ENCODE measurements around the gene MCF2L. TPM values are rescaled to one million over a fixed set of nuclear protein-coding genes. Genes with fewer than 3 reads are reported as not detected.

The MCF2L gene
- total and polyA plus RNA-seq, 9 of the 15 experiments (the other 6 are each of a cell fraction or from before 2014, with no cell fraction given): 0.05 to 0.25 (median 0.18) TPM; not detected in 5

DNA sequence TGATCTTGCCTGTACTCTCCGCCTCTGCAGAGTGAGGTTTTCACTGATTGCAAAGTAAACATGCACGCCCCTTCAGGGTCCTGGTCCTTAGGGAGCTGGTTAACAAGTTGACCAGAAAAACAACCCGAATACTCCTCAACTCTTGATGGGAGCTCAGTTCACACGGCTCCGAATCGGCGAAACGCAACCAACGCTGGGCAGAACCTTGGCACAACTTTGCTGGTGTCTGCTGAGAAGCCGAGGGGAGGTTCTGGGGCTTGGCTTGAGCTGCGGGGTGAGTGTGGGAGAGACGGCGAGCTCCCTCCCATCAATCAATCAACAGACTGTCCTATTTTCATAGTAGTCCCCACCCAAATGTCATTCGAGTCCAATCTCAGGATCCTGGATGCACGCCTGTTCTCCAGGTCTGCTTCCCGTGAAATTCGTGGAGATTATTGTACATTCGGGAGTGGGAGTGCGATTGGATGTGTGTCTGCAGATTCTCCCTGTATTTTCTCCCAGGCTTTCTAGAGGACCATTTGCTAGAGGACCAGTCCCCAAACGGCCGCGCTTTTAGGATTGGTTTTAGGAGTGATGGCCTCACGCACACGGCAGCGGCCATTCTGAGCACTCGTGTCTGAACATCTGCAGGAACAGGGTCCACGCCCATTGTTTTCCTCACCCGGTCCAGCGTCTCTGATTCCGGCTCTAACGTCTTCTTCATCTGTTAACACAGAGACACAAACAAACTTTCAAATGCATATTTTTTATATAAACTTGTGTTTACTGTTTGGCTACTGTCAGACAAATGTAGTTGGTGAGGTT is 85.0 kb downstream of the MCF2L start:
- ChIA-PET POLR2A (interaction anchor here (0.6 to 1.0 kb wide), 2 partner anchors 9 to 11 kb away, joined by 3 read pairs; no protein-coding TSS in a partner anchor), CTCF (ENCODE audit: low intra/inter-chr PET ratio) (no interaction called here)
- no TSS peak for BruUV-seq (replicated peaks)
- TF ChIP-seq ZNF384 (IDR thresholded peaks at IDR 0.05; ENCODE audit: low read depth, low read length) (no peak), CCAR2 (IDR thresholded peaks at IDR 0.05; ENCODE audit: low read depth, low read length) (no peak), KAT2B (IDR thresholded peaks at IDR 0.05; ENCODE audit: low read depth, low read length) (no peak), NRF1 (conservative IDR thresholded peaks at IDR 0.05 in 1 of 2, IDR thresholded peaks at IDR 0.05 in 1 of 2) (no peak), SAFB2 (IDR thresholded peaks at IDR 0.05; ENCODE audit: borderline replicate concordance, low read depth, low read length, severe bottlenecking) (no peak), FOXA3 (CRISPR knock-in tag; conservative IDR thresholded peaks at IDR 0.05 in 1 of 2, IDR thresholded peaks at IDR 0.05 in 1 of 2) (no peak), NR2C2 (CRISPR knock-in tag; IDR thresholded peaks at IDR 0.05) (no peak), NR2C2 (tag; IDR thresholded peaks at IDR 0.05) (no peak)
- Histone ChIP-seq H3K4me2 (ENCODE audit: insufficient read depth, low read length) (no peak overlapping the region), H3K4me1 (replicated peaks in 1 of 2; ENCODE audit: control insufficient read depth in 2 of 2, insufficient read depth in 2 of 2, low read length in 2 of 2) (peaks cover 0 to 4% of the 10 kb centered on the region in 2 experiments; a peak in 1 of 5 replicates), H3K9me3 (replicated peaks; ENCODE audit: control insufficient read depth, insufficient read depth, low read depth, low read length) (no peaks in the 10 kb centered on the region), H3K36me3 (ENCODE audit: control insufficient read depth, insufficient read depth, low read length) (no peaks in the 10 kb centered on the region), H2AFZ (ENCODE audit: low read depth, low read length) (no peak overlapping the region), H4K20me1 (replicated peaks; ENCODE audit: control insufficient read depth, insufficient read depth, low read length) (no peaks in the 10 kb centered on the region), H3K27me3 (ENCODE audit: control insufficient read depth in 2 of 2, insufficient read depth in 2 of 2, low read length in 2 of 2) (peaks cover 15 to 59% of the 10 kb centered on the region in 2 experiments), H3K9me1 (ENCODE audit: control insufficient read depth, insufficient read depth, low read length) (no peaks in the 10 kb centered on the region), H3K4me3 (no peak overlapping the region), H3K27ac (ENCODE audit: extremely low read depth, low read depth, low read length) (no peak overlapping the region), H3K79me2 (ENCODE audit: control insufficient read depth, insufficient read depth, low read length) (no peaks in the 10 kb centered on the region), H3K9ac (ENCODE audit: insufficient read depth in 1 of 2, low read depth in 2 of 2, low read length in 2 of 2) (no peak overlapping the region)
- intact Hi-C loops (cut with micrococcal nuclease): no loop called here
- in situ Hi-C loops (cut with MboI): no loop called here
- whole genome bisulfite sequencing (ENCODE audit: insufficient coverage, low coverage, missing lambda C conversion rate): 1% methylated on average over 29 of the region's 31 CpGs
- DNase-seq (ENCODE audit: extremely low read depth in 1 of 4, low spot score in 3 of 4) (no peak), FAIRE-seq (no peak), ATAC-seq (no peak)

Measured in K562 (cell line).